Neural progenitor cell (in vitro differentiated cells): ENCODE results near the gene EMC6. TPM values are rescaled to one million over a fixed set of nuclear protein-coding genes. Genes with fewer than 3 reads are reported as not detected.

Source experiments
- DNase-seq: peaks from one replicate; pipeline ENCODE4 v3.0.0-alpha.2; 2016; ENCODE audit warnings: low spot score
- H2AFZ ChIP-seq: fragments of 200-600 bp; sonication (generic); replicated peaks from 2 replicates; pipeline ENCODE4 v1.6.1; 2016; ENCODE audit warnings: antibody characterized with exemption
- H3F3A ChIP-seq: fragments of 200-600 bp; sonication (generic); 2 replicates; pipeline ENCODE4 v1.6.1; 2016; ENCODE audit warnings: antibody characterized with exemption, low read depth
- H3K27ac ChIP-seq: fragments of 200-600 bp; sonication (generic); 2 replicates; pipeline ENCODE4 v1.5.1; 2016; ENCODE audit warnings: mild to moderate bottlenecking
- H3K27me3 ChIP-seq: fragments of 200-600 bp; sonication (generic); 2 replicates; pipeline ENCODE4 v1.6.1; 2016; ENCODE audit warnings: mild to moderate bottlenecking, moderate library complexity
- H3K36me3 ChIP-seq: fragments of 200-600 bp; sonication (generic); 2 replicates; pipeline ENCODE4 v1.5.1; 2016
- H3K4me1 ChIP-seq: fragments of 200-600 bp; sonication (generic); 2 replicates; pipeline ENCODE4 v1.6.1; 2016; ENCODE audit warnings: mixed run types
- H3K4me2 ChIP-seq: fragments of 200-600 bp; sonication (generic); 2 replicates; pipeline ENCODE4 v1.6.1; 2016
- H3K4me3 ChIP-seq: fragments of 200-600 bp; sonication (generic); 2 replicates; pipeline ENCODE4 v1.5.1; 2016
- H3K79me2 ChIP-seq: fragments of 200-600 bp; sonication (generic); 2 replicates; pipeline ENCODE4 v1.6.1; 2016; ENCODE audit warnings: low read depth
- H3K9ac ChIP-seq: fragments of 200-600 bp; sonication (generic); 2 replicates; pipeline ENCODE4 v1.6.1; 2016
- H3K9me3 ChIP-seq: fragments of 200-600 bp; sonication (generic); 2 replicates; pipeline ENCODE4 v1.5.1; 2016; ENCODE audit warnings: low read depth
- H4K20me1 ChIP-seq: fragments of 200-600 bp; sonication (generic); 2 replicates; pipeline ENCODE4 v1.6.1; 2016; ENCODE audit warnings: low read depth
- H3K27ac Mint-ChIP-seq: 3 replicates; pipeline ENCODE4 v1.8.0; 2021; ENCODE audit warnings: mixed read lengths
- H3K27me3 Mint-ChIP-seq: 2 replicates; pipeline ENCODE4 v1.8.0; 2022; ENCODE audit warnings: low read depth, mild to moderate bottlenecking, inconsistent platforms, moderate library complexity, mixed read lengths; ENCODE audit not compliant: insufficient read depth
- H3K36me3 Mint-ChIP-seq: 3 replicates; pipeline ENCODE4 v1.8.0; 2021; ENCODE audit warnings: mixed read lengths
- H3K4me1 Mint-ChIP-seq: 3 replicates; pipeline ENCODE4 v1.8.0; 2021; ENCODE audit warnings: mixed read lengths
- H3K4me3 Mint-ChIP-seq: 3 replicates; pipeline ENCODE4 v1.8.0; 2021; ENCODE audit warnings: mild to moderate bottlenecking, moderate library complexity, mixed read lengths
- H3K9me3 Mint-ChIP-seq: 3 replicates; pipeline ENCODE4 v1.8.0; 2020; ENCODE audit warnings: mixed read lengths
- EZH2 ChIP-seq: fragments of 200-600 bp; sonication (generic); IDR thresholded peaks from 2 replicates; pipeline ENCODE4 v1.6.1; 2017; ENCODE audit warnings: antibody characterized with exemption, mild to moderate bottlenecking, moderate library complexity
- EZH2phosphoT487 ChIP-seq: fragments of 200-600 bp; sonication (generic); IDR thresholded peaks from 2 replicates; pipeline ENCODE4 v1.6.1; 2017; ENCODE audit warnings: antibody characterized with exemption
- total RNA-seq: library from RNA; depleted of rRNA; stranded (reverse); fragments of >200 nt; gene quantifications from 2 replicates; pipeline ENCODE4 v1.2.3, GENCODE V29; 2015; ENCODE audit warnings: low replicate concordance
- TF ChIP-seq, protein P1 (sequence below): fragments of 200-600 bp; sonication (generic); IDR thresholded peaks from 2 replicates; pipeline ENCODE4 v1.5.1; 2017; ENCODE audit warnings: antibody characterized with exemption, mild to moderate bottlenecking

The EMC6 gene
- total RNA-seq, 1 donor from 2014 or later: 20.0 TPM

DNA sequence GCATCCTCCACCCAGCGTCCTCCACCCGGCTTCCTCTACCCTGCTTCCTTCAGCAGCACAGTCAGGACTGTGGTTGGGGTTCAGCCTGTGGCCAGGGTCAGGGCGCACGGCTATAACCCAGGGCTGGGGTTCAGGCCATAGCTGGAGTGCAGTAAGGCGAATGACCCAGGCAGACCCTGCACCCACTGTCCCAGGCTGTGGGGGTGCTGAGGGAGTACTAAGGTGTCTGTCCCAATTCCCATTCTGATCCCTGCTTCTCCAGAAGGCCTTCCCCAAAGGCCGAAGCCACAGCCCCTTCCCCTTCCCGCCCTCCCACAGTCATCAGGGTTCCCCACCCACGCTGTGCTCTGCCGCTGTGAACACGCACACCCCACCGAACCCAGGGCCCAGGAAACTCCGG lies 12.4 kb downstream of the EMC6 start:
- Histone ChIP-seq H3K4me3 (no peak overlapping the region), H3K36me3 (no peaks in the 10 kb centered on the region), H2AFZ (no peak overlapping the region), H3K4me2 (no peak overlapping the region), H3K9me3 (no peaks in the 10 kb centered on the region), H3K79me2 (no peaks in the 10 kb centered on the region), H3F3A (peaks cover 3% of the 10 kb centered on the region), H3K27ac (no peak overlapping the region), H4K20me1 (no peaks in the 10 kb centered on the region), H3K9ac (no peak overlapping the region), H3K4me1 (peaks cover 6% of the 10 kb centered on the region), H3K27me3 (no peaks in the 10 kb centered on the region)
- Mint-ChIP-seq H3K27ac (no peak overlapping the region), H3K27me3 (peaks cover 10% of the 10 kb centered on the region), H3K4me1 (peaks cover 9% of the 10 kb centered on the region), H3K4me3 (no peak overlapping the region), H3K36me3 (no peaks in the 10 kb centered on the region), H3K9me3 (no peaks in the 10 kb centered on the region)
- no peak for DNase-seq
- TF ChIP-seq EZH2 (no peak), EZH2phosphoT487 (no peak)
- TF ChIP-seq, protein P1, sequence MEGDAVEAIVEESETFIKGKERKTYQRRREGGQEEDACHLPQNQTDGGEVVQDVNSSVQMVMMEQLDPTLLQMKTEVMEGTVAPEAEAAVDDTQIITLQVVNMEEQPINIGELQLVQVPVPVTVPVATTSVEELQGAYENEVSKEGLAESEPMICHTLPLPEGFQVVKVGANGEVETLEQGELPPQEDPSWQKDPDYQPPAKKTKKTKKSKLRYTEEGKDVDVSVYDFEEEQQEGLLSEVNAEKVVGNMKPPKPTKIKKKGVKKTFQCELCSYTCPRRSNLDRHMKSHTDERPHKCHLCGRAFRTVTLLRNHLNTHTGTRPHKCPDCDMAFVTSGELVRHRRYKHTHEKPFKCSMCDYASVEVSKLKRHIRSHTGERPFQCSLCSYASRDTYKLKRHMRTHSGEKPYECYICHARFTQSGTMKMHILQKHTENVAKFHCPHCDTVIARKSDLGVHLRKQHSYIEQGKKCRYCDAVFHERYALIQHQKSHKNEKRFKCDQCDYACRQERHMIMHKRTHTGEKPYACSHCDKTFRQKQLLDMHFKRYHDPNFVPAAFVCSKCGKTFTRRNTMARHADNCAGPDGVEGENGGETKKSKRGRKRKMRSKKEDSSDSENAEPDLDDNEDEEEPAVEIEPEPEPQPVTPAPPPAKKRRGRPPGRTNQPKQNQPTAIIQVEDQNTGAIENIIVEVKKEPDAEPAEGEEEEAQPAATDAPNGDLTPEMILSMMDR: no peak

DNA sequence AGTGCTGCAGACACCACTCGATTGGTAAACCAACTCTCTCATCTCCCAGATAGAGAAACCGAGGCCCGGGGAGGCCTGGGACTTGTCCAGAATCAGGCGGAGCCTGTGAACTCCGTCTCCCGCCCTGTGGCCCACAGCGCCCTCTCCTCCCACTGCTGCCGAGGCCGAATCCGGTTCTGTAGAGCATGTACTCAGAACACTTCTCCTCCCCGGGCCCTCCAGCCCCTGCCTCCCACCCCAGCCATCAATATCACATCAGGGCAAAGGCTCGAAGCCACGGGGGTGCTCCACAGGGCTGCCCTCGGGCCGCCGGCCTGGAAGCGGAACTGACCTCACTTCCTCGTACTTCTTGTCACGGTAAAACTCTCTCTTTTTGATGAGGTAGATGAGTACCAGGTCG lies 13.0 kb downstream of the EMC6 start:
- no peaks in the 10 kb centered on the region for H3K9me3 ChIP-seq
- H3K4me1 ChIP-seq: peaks cover 6% of the 10 kb centered on the region
- TF ChIP-seq, protein P1: no peak
- TF ChIP-seq EZH2 (no peak), EZH2phosphoT487 (no peak)
- no peaks in the 10 kb centered on the region for H3K27me3 ChIP-seq
- Mint-ChIP-seq H3K27ac (no peak overlapping the region), H3K4me3 (no peak overlapping the region), H3K9me3 (no peaks in the 10 kb centered on the region), H3K27me3 (peaks cover 10% of the 10 kb centered on the region), H3K36me3 (no peaks in the 10 kb centered on the region), H3K4me1 (peaks cover 9% of the 10 kb centered on the region)
- no peaks in the 10 kb centered on the region for H3K36me3 ChIP-seq
- H4K20me1 ChIP-seq: no peaks in the 10 kb centered on the region
- no peak for DNase-seq
- no peaks in the 10 kb centered on the region for H3K79me2 ChIP-seq
- H3F3A ChIP-seq: peaks cover 3% of the 10 kb centered on the region
- H2AFZ ChIP-seq: no peak overlapping the region
- H3K4me3 ChIP-seq: no peak overlapping the region
- H3K4me2 ChIP-seq: no peak overlapping the region
- no peak overlapping the region for H3K9ac ChIP-seq
- H3K27ac ChIP-seq: no peak overlapping the region

DNA sequence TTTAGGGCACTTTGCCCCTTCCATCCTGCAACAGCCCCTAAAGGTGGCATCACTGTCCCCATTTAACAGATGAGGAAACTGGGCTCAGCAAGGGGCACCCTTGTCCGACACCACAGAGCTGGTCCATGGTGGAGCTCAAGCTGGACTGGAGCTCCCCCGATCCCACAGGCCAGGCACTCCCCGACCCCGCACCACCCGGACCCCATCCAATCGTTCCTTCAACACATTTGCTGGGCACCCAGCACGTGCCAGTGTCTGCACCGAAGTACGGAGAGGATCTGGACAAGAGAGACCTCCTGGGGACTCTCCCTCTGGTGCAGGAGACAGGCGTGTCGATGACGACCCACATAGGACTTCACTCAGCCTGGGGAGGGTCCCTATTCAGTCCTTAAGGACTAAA lies 13.4 kb downstream of the EMC6 start:
- Histone ChIP-seq H3K9me3 (no peaks in the 10 kb centered on the region), H3K4me2 (no peak overlapping the region), H3K27ac (no peak overlapping the region), H3K79me2 (no peaks in the 10 kb centered on the region), H3K9ac (no peak overlapping the region), H3K36me3 (no peaks in the 10 kb centered on the region), H3F3A (peaks cover 3% of the 10 kb centered on the region), H3K27me3 (no peaks in the 10 kb centered on the region), H3K4me3 (no peak overlapping the region), H2AFZ (no peak overlapping the region), H4K20me1 (no peaks in the 10 kb centered on the region), H3K4me1 (peaks cover 6% of the 10 kb centered on the region)
- DNase-seq: no peak
- Mint-ChIP-seq H3K27ac (no peak overlapping the region), H3K9me3 (no peaks in the 10 kb centered on the region), H3K4me3 (no peak overlapping the region), H3K27me3 (peaks cover 10% of the 10 kb centered on the region), H3K4me1 (peaks cover 9% of the 10 kb centered on the region), H3K36me3 (no peaks in the 10 kb centered on the region)
- TF ChIP-seq EZH2phosphoT487 (no peak), EZH2 (no peak)
- TF ChIP-seq, protein P1: no peak
